ENCODE measurements around the gene AP4B1.
A peak's percentile ranks its signal among the peaks of the same experiment; 100 is the strongest.

Gene AP4B1

DNA sequence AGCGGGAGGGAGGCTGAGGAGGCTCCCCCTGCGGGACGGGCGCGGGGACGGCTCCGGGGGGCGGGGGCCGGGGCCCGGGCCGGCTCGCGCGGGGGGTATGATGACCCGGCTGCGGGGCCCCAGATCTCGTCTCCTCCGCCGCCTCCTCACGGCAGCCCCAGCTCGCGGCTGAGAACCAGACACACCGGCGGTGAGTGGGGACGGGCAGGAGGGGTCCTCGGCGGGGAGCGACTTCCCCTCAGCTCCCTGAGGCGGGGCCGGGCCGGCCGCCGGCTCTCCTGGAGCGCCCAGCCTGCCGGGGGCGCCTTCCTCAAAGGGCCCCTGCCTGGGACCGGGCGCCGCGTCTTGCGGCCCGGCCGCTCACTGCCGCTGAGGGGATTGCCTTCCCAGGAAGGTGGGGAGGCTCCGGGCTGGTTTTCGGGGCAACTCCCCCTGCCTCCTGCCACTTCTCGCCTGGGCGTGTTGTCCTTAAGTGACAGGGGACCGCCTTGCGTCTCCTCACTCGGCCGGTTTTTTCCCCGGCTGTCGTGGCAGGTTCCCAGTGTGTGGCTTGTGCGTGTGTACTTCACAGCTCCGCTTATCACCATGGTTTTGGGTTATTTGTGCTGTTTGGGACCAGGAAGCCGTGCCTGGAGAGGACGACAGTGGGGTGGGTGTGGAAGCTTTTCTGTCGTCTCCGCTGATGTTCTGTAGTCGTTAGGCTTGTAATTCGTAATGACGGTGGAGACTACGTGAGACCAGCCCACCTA, 25.3 kb upstream of the AP4B1 start:
- DNase-seq, result no peak

DNA sequence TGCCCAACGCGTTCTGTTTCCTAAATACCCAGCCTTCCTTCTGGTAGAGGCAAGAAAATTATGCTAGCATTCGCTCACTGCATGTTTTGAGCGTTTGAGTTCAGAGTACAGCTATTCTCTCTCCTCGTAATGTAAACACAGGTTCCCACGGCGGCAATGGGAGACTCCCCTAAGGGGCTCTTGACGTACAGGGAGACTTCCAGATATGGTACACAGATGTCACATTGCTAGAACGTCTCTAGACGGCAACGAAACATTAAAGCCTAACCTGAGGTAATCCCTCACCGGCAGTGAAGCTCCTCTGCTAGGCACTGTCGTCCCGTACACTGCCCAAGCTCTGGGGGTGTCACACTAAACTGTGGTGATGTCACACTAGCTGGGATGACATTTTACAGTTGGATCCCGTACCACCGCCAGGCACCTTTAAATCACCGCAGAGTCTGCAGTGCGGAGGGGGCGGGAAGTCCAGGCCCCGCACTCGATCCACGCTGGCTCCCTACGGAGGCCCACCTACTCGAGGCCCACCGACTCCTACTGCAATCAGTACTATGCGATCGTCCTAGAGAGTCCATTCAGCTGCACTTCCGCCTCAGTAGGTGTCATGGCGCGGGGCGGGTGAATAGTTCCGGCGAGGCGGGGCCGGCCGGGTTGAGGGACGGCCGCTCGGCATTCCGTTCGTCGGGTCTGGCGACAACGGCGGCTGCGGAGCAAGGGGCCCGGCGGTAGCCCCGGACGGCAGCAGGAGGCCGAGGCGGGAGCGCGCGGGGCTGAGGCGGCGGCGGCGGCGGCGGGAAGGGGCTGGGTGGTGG, 24.5 kb upstream of the AP4B1 start, which contains the start of gene HIPK1:
TSS of gene HIPK1 (plus strand) at position 384 of the 809 bp plus-strand sequence.
- peak; percentile 90 for DNase-seq

DNA sequence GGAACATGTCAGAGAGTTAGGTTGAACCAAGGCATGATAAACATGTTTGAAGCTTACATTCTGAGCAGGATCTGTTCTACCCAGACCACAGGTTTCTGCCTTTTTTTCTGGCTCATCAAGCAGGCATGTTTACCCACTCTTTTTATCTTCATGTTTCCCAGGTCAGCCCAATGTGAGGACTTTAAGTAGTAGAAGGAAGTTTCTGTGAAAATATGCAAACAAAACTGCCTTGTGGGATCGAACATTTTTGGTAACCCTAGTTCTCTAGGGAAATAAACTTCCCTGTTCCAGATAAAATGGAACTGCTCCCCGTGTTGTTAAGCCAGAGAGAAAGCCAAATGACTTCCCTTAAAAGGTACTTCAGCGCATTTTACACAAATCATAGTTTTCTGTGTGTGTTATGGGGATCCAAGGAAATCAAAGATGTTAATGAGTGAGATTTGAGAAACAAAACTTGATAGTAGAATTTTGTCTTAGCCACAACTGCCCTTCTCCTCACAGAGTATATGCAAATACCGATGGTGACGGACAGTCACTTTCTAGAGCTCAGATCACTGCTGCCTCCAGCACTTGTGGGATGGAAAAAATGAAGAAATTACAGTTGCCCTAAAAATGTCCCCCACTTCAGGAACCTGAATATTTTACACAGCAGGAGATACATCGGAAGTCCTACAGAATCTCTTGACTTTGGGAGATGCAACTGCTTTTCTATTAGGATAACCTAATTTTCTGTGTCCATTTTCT, 23.8 kb upstream of the AP4B1 start:
- no peak for DNase-seq

DNA sequence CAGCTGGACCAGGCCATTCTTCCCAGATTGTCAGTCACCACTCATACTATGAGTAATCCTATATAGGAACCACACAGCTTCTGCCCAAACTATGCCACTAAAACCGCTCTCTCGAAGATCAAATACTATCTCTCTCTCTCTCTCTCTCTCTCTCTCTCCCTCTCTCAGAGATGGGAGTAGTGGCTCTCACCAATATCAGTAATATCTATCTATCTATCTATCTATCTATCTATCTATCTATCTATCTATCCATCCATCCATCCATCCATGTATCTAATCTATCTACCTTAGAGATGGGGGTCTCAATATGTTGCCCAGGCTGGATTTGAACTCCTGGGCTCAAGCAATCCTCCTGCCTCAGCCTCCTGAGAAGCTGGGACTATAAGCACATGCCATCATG, 19.9 kb upstream of the AP4B1 start:
- no peak for DNase-seq

DNA sequence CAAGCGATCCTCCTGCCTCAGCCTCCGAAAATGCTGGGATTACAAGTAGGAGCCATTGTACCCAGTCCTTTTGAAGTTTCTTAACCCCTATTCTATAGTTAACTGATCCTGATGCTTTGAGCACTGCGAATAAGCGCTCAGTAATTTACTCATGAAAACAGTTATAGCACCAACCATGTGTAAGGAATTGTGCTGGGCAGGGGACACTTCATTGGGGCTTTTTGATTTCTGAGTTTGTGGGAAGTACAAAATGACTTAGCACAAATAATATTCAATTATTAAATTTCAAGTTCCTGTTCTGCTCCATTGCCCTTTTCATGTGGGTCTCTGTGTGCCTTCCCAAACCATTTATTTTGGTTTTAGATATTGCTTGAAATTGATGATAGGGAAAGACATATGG, 18.4 kb upstream of the AP4B1 start:
- no peak for DNase-seq

DNA sequence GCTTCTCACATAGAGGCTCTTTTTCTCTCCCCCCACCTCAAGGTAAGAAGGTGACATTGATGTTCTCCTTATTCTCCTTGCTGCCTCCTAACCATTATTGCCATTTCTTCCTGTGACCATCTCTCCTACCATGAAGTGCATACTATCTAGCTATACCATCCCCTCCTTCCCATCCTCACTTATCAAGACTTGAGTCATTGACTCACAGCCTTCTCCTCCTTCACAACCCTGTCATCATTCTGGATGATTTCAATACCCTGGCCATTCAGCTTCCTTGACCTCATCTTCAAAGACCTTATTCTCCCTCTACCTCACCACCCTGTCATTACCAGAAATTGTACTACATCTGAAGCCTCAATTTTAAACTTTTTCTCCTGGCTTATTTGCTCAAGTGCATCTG, 13.6 kb upstream of the AP4B1 start:
- DNase-seq, result no peak

DNA sequence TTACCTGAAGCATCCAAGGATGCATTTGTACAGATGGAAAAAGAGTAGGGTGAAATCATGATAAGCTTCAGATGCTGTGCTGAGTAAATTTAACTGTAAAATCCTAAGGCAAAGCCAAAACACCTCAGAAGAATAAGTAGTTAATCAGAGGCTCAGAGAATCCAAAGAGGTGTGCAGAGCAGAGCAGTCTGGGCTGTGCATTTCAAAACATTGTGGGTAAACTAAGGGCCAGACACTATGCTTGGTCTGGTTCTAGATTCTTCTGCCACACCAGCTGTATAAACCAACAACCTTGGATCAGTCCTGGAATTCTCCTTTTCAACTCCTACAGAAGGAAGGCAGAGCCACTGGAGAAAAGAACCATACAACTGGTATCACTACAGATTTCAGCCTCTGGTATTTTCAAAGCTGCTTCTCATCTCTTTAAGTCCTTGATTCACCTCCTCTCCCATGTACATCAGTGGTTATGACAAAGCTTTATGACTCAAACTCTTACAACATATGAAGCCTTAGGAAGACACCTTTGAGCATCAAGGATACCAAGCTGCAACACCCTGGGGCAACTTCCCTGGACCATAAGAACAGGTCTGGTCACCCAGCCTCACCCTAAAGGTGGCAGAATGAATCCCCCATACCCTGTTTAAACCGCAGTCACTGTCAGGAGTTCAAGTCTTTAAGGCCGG, 12.9 kb upstream of the AP4B1 start:
- no peak for DNase-seq

DNA sequence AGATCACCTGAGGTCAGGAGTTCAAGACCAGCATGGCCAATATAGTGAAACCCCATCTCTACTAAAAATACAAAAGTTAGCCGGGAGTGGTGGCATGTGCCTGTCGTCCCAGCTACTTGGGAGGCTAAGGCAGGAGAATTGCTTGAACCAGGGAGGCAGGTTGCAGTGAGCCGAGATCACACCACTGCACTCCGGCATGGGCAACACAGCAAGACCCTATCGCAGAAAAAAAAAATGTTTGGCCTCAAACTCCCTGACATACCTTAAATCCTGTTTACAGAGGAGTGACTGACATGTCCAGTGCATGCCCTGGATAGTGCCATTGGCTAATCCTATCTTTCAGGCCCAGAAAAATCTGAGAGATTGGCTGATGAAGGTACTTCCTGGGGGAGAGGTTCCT, 12.4 kb upstream of the AP4B1 start:
- no peak for DNase-seq

DNA sequence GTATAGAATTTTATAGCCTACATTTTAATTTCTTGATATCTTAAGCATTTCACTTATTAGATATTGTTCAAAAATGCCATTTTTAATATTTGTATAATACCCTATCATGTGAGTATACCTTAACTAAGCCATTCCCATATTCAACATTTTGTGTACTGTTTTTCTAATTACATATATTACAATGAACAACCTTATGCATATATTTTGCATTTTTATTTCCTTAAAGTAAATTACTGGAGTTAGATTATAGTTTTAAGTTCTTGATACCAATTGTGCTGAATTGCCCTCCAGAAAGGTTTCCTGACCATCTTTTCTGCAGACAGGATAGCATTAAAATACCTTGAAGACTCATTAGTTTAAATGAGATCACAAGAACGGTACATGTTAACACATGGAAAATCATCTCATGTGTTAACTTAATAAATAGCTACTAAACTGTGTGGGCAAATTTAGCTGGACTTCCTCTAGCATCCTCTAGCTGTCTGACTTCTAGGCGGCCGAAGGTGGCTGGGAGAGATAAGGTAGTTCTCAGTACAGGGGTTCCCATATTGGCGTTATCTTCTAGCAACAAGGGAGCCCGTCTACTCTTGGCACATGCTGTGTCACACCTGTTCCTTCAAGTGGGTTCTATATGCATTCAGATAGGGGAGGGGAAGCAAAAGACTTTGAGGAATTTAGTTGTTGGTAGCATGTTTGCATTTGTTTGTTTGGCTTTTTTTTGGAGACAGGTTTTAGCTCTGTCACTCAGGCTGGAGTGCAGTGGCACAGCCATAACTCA, 9.5 kb upstream of the AP4B1 start:
- no peak for DNase-seq

DNA sequence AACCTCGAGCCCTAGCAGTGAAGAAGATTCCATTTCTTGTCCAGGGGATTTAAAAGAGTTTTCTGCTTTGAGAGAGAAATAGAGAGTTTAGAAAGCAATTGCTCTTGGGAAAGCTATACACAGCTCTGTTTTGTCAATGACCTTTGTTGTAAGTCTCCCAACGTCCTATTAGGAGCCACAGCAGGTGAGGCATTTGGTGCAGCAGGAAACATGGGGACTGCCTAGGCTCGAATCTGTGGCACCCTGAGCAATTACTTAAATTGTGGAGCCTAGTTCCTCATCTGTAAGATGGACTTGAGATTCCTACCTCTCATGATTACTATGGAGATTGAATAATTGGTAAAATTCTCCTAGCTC, 8.7 kb upstream of the AP4B1 start:
- DNase-seq, result no peak

DNA sequence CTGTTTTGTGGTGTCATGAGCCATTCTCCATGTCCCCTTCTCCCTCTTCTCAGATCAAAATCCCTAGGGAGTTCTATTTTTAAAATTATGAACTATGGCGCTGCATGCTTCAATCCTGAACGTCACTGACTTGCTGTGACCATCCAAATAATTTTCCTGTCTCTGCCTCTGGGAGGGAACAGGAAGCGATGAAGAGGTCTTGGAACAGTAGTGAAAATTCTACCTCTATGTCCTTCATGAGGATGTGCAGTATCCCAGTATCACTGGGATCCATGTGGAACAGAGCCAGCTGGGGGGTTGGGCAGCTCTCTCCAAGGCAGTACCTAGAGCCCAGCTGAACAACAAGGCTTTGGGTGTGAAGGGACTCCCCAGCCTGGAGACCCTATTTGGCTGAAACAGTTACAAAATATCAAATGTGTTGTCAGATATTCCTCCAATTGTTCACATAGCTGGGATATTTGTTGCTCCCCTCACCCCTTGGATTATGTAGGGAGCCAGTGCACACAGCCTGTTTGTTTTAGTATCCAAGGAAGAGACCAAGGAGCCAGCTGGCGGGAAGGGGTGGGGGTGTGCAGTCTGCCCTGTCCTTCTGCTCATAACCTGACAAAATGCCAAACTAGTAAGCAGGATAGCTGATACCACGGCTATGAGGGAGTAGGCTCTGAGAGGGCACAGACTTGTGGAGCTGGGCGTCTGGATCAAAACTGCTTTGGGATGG, 8.2 kb upstream of the AP4B1 start:
- DNase-seq, result peak; percentile 10

DNA sequence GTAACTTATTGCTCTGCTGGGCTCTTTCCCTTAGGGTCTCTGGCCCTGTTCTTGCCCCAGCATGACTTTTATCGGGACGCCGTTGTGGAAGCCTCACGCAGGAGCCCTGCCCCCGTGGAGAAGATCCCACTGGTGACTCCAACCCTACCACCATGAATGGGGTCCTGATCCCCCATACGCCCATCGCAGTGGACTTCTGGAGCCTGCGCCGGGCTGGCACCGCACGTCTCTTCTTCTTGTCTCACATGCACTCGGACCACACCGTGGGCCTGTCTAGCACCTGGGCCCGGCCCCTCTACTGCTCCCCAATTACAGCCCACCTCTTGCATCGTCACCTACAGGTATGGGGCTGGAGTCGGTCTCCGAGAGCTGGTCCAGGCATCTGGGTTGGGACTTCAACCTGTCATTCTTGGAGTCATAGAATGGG, 849 bp upstream of the AP4B1 start:
- DNase-seq, result peak; percentile 40

DNA sequence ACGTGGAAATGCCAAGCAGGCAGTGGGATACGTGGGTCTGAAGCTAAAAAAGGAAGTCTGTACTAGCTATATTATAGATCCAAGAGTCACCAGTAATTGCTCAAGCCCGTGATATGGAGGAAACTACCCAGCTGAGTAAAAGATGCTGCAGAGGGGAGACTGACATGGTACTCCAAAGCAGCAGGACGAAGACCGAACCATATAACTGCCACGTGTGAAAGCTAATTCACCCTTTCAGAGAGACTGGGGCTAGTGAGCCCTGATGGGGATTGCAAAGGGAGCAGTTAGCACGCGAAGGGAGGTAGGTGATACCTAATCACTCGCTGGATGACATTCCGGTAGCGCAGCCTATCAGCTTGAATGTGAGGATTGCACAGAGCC, 316 bp downstream of the AP4B1 start:
- DNase-seq, result no peak

DNA sequence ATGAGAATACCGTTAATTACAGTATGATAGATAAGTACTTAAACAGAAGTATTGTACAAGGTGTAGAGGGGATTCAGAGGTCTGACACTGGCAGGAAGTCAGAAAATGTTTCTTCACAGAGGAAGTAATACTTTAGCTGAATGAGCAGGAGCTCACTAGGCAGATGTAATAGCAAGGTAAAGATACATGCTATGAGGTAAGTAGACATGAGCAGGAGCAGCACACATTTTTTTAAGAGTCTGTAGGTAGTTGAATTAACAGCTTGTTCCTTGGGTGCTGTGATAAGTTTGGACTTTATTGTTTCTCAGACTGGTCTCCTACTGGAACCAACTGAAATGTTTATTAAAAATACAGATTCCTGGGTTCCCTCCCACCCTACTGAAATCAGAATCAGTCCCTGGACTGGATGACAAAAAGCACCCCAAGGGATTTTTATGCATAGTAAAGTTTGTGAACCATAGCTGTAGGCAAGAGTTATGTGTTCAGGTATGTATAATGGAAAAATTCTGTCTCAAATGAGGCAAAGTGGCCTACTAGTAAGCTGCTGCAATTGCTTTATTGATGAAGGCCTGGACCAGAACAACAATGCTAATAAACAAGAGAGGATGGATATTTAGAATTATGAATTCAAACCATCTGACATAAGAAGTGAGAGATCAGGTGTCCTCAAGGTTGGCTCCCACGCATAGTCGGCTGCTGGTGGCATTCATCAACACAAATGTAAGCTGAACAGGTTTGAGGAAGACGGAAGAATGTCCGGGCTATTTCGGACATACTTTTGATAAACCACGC, 902 bp downstream of the AP4B1 start:
- peak; percentile 34 for DNase-seq

DNA sequence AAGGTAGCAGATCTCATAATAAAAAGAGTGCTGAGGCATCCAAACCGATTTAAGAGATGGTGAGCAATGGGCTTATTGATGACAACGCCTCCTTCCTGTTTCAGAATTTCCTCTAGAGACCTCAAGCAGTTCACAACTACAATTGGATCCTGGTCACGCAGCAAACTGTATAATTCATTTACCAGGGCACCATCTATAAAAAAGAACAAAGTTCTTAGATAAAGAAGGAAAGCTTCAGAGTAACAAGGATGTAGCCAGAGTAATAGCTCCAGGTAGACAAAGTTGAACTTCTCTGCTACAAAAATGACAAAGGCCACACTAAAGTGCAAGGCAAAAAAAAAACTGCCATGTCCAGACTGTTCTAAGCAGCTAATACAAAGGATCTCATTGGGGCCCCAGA, 3.4 kb downstream of the AP4B1 start:
- no peak for DNase-seq

DNA sequence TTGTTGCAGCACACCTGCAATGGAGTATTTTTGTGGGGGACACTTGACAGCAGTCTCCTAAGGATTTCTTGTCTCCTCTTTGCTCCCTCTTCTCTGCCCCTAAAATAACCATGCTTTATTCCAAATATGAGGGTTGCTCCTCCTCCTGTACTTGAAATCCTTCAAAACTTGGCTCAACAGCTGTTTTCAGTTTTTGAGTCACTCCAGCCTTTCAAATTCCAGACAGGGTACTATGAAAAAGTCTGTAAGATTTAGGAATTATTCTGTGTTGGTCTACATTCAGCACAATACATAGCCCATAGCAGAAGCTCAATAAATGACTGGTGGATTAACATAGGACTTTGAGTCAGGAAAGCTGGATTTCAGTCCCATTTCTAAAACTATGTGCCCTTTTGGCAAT, 5.5 kb downstream of the AP4B1 start:
- DNase-seq, result no peak

DNA sequence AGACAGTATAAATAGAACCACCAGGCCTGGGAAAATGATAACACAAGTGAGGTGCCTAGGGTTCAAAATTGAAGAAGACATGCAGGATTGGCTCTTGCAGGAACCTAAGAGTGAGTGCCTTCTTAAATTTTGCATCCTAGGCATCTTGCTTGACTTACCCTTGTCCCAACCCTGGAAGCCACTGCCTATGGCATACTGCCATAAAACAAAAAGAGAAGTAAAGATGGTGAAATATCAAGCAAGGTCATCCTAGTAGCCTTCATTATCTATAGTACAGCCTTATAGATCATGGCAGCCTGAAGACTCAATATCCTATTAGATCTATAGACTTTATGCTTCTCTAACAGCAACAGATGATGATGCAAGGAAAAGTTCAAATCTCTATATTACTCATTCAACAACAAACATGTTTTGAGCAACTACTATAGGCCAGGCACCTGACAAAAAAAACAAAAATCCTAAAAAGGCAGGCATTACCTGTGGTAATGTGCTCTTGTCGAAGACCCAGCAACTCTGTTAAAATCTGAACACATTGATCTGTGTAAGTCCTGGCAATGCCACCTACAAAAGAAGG, 6.3 kb downstream of the AP4B1 start:
- DNase-seq, result no peak

DNA sequence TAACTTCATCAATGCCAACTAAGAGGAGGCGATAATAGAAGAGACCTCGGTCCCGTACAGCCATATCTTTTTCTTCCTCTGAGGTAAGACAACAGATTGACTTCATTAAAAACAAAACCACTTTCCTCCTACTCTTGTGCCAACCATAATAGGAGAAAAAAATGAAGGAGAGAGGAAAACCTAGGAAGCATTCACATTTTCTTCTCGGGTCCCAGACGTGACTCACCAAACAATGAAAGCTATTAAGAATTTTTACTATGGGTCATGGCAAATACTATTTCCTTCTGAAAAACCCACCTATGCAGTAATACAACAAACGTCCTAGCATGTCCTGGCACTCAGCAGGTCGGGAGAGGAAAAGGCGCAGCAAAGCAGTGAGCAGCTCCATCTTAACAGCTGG, 8.6 kb downstream of the AP4B1 start:
- no peak for DNase-seq

DNA sequence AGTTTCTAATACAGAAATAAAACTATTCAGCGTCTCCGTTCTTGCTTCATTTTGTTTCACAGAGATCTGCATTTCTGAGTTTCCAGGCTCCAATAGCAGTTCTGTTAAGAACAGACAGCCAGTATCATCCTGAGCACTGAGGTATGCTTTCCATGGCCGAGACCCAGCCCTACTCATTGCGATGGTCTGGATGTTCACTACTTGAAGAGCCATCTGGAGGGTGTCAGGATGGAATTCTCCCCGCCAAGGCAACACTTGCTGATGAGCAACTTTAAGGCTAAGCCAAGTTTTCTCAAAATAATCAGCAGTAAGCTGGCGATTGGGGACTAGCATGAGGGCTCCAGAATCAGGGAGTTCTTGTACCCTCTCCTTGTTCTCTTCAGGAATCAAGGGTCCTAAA, 9.5 kb downstream of the AP4B1 start:
- DNase-seq, result no peak

DNA sequence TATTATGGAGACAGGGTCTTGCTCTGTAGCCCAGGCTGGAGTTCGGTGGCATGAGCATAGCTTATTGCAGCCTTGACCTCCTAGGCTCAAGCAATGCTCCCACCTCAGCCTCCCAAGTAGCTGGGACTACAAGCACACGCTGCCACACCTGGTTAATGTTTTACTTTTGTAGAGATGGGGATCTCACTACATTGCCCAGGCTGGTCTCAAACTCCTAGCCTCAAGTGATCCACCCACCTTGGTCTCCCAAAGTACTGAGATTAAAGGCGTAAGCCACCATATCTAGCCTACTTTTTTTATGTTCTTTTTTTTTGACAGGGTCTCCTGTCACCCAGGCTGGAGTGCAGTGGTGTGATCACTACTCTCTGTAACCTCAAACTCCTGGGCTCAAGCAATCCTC, 11.3 kb downstream of the AP4B1 start:
- DNase-seq, result no peak
